ENCODE data around the gene GABRQ.

GRCh38 chrX:152641996-152642395 lies 4.3 kb downstream of the GABRQ start:
- no peak for TF ChIP-seq CTCF (IDR thresholded peaks at IDR 0.05)
- no peak for TF ChIP-seq POLR2A (IDR thresholded peaks at IDR 0.05)
